GM23338 (cell line): ENCODE results near the gene SLC2A5. TPM values are rescaled to one million over a fixed set of nuclear protein-coding genes. Genes with fewer than 3 reads are reported as not detected.

ENCODE experiments used
- ETS1 ChIP-seq: IDR thresholded peaks from 2 replicates; pipeline ENCODE4 v1.6.1; 2016; ENCODE audit warnings: antibody characterized with exemption
- JUNB ChIP-seq: IDR thresholded peaks from one replicate; pipeline ENCODE4 v1.6.1; 2016; ENCODE audit warnings: antibody characterized with exemption; ENCODE audit not compliant: unreplicated experiment
- STAT1 ChIP-seq: IDR thresholded peaks from one replicate; pipeline ENCODE4 v1.6.1; 2016; ENCODE audit warnings: antibody characterized with exemption; ENCODE audit not compliant: unreplicated experiment
- ZNF462 ChIP-seq: fragments of 250-450 bp; sonication (Bioruptor Pico); IDR thresholded peaks from 2 replicates; pipeline ENCODE4 v1.5.0; 2020; ENCODE audit warnings: mild to moderate bottlenecking, moderate library complexity
- polyA plus RNA-seq: library from polyadenylated mRNA; unstranded; fragments of >200 nt; fragmentation: Nextera tagmentation; extraction: Ambion mirVana; gene quantifications from 2 replicates; pipeline ENCODE4 v1.2.1, GENCODE V29; 2016
- small RNA-seq: library from RNA; depleted of rRNA; stranded (forward); fragments of <200 nt; gene quantifications from one replicate; pipeline ENCODE3, GENCODE V24; 2014; ENCODE audit warnings: low replicate concordance
- total RNA-seq: library from RNA; depleted of rRNA; stranded (reverse); fragments of >200 nt; shearing (Covaris generic); gene quantifications from 2 replicates; pipeline ENCODE4 v1.2.3, GENCODE V29; 2014; rRNA removed

SLC2A5 gene
- total and polyA plus RNA-seq, 2 experiments from 2014 or later = 0.03 TPM; not detected in 1

GRCh38 chr1:8985915-8986813, 83.3 kb downstream of the SLC2A5 start (continued):
- TF ChIP-seq ZNF462 (no peak), ETS1 (no peak), JUNB (no peak), STAT1 (no peak)

Small RNA genes within 50 kb of the gene (small RNA-seq; reads per million reads assigned to genes)
- gene RF00424 = not detected

Other genes starting within 250 kb of the SLC2A5 start
- gene ENO1, start 190.9 kb downstream of the SLC2A5 start, total RNA-seq = 1,517 and 1,831 TPM in 2 replicates
- 882 and 910 TPM in 2 replicates for gene ENO1, start 190.9 kb downstream of the SLC2A5 start, polyA plus RNA-seq
- not detected in 2 replicates for gene CA6, start 123.8 kb downstream of the SLC2A5 start, total RNA-seq
- gene CA6, start 123.8 kb downstream of the SLC2A5 start, polyA plus RNA-seq = not detected in 2 replicates
- not detected in 2 replicates for gene SLC2A7, start 43.2 kb downstream of the SLC2A5 start, total RNA-seq
- not detected in 2 replicates for gene SLC2A7, start 43.2 kb downstream of the SLC2A5 start, polyA plus RNA-seq
- 3.9 and 4.2 TPM in 2 replicates for gene GPR157, start 59.5 kb upstream of the SLC2A5 start, total RNA-seq
- gene GPR157, start 59.5 kb upstream of the SLC2A5 start, polyA plus RNA-seq = 0.81 and 0.85 TPM in 2 replicates
- gene H6PD, start 165.1 kb upstream of the SLC2A5 start, total RNA-seq = 4.2 and 4.7 TPM in 2 replicates
- gene H6PD, start 165.1 kb upstream of the SLC2A5 start, polyA plus RNA-seq = 0.99 and 1.2 TPM in 2 replicates
- gene SPSB1, start 223.3 kb upstream of the SLC2A5 start, total RNA-seq = 6.8 and 7.6 TPM in 2 replicates
- gene SPSB1, start 223.3 kb upstream of the SLC2A5 start, polyA plus RNA-seq = 2.1 and 2.4 TPM in 2 replicates